Activated T-cell treated with anti-CD3 and anti-CD28 coated beads, Interleukin-2, amount 50 U/mL, for 48 hours (primary cell): Measurements from ENCODE around the gene APLP2.
"Not testable (repeated sequence)": the region's sequence is repeated elsewhere in the genome, so short reads cannot be mapped to it uniquely, and the experiment has no call there.

Experiments used
- DNase-seq, 2 experiments: peaks; one replicate each; pipeline ENCODE4 v3.0.0-alpha.2; 2020

Gene APLP2

GRCh38 chr11:130178441-130179339, 109.0 kb downstream of the APLP2 start:
- no peak for DNase-seq

GRCh38 chr11:130179396-130180306, 110.0 kb downstream of the APLP2 start:
- no peak for DNase-seq

- DNase-seq = no peak
Measured at GRCh38 chr11:130180491-130180890, 110.8 kb downstream of the APLP2 start.

GRCh38 chr11:130180896-130181294, 111.2 kb downstream of the APLP2 start:
- no peak for DNase-seq

- no peak for DNase-seq
Measured at GRCh38 chr11:130181295-130182272, 111.9 kb downstream of the APLP2 start.

GRCh38 chr11:130183878-130184610, 114.3 kb downstream of the APLP2 start:
- DNase-seq = no peak

GRCh38 chr11:130187096-130187495, 117.4 kb downstream of the APLP2 start:
- DNase-seq = no peak

- no peak for DNase-seq
Measured at GRCh38 chr11:130188047-130188446, 118.4 kb downstream of the APLP2 start.

GRCh38 chr11:130188585-130189347, 119.1 kb downstream of the APLP2 start:
- no peak for DNase-seq

- DNase-seq = no peak
Measured at GRCh38 chr11:130189492-130190210, 120.0 kb downstream of the APLP2 start.

- DNase-seq = no peak
Measured at GRCh38 chr11:130190371-130190881, 120.7 kb downstream of the APLP2 start.

GRCh38 chr11:130191896-130192295, 122.2 kb downstream of the APLP2 start:
- DNase-seq = no peak

GRCh38 chr11:130192845-130193267, 123.2 kb downstream of the APLP2 start:
- DNase-seq = no peak

GRCh38 chr11:130193551-130193950, 123.9 kb downstream of the APLP2 start:
- DNase-seq = not testable (repeated sequence)
